ENCODE measurements around the gene STK10. TPM values are rescaled to one million over a fixed set of nuclear protein-coding genes. Genes with fewer than 3 reads are reported as not detected.

Gene STK10
- total and polyA plus RNA-seq, 2 of the 8 experiments (the other 6 are each of a cell fraction or from before 2014, with no cell fraction given): 10.5 to 21.4 TPM

DNA sequence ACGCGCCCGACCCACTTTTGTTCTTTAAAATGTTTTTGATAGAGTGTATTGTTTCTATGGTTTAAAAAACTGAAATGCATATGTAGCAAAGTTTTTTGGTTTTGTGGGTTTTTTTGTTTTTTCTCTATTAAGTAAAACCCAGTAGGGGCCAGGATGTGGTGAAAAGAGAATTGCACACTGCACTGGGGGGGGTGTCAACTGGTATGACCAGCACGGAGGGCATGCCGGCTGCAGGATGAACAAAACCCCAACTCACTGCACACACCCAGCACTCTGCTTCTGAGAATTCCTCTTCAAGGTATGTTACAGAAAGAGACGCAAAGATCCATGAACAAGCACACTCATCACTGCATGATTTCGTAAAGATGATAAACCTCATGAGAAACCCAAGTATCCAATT lies 75.0 kb downstream of the STK10 start:
- Histone ChIP-seq H3K4me3 (ENCODE audit: extremely low read depth in 1 of 4, insufficient read depth in 2 of 4, low read depth in 3 of 4, low read length in 4 of 4) (no peak overlapping the region), H3K27ac (ENCODE audit: low read depth, low read length) (no peak overlapping the region), H2AFZ (ENCODE audit: low read length) (no peak overlapping the region), H2BK20ac (ENCODE audit: low read length) (no peak overlapping the region), H3K18ac (ENCODE audit: extremely low read depth, low read length) (no peak overlapping the region), H3K9ac (replicated peaks in 1 of 4; ENCODE audit: extremely low read depth in 1 of 4, low read depth in 3 of 4, low read length in 3 of 4) (no peak overlapping the region), H3K9me3 (ENCODE audit: insufficient read depth in 2 of 2, low read depth in 1 of 2, low read length in 1 of 2) (no peaks in the 10 kb centered on the region), H2BK15ac (ENCODE audit: low read length) (no peak overlapping the region), H4K20me1 (replicated peaks in 1 of 2; ENCODE audit: control insufficient read depth in 1 of 2, insufficient read depth in 2 of 2, low read length in 2 of 2) (no peaks in the 10 kb centered on the region), H2AK5ac (ENCODE audit: low read depth, low read length) (no peak overlapping the region), H3K23ac (ENCODE audit: insufficient read length) (no peak overlapping the region), H2BK12ac (ENCODE audit: low read depth, low read length) (no peak overlapping the region), H3K4me1 (replicated peaks in 1 of 4; ENCODE audit: control insufficient read depth in 3 of 4, insufficient read depth in 4 of 4, low read length in 3 of 4) (peaks cover 0 to 8% (median 5%) of the 10 kb centered on the region in 4 experiments; a peak in 5 of 7 replicates), H3K79me2 (ENCODE audit: control insufficient read depth in 1 of 2, insufficient read depth in 2 of 2, low read length in 2 of 2) (no peaks in the 10 kb centered on the region), H2BK120ac (replicated peaks; ENCODE audit: low read depth, low read length) (no peak overlapping the region), H3K23me2 (ENCODE audit: low read depth, low read length) (no peaks in the 10 kb centered on the region), H4K91ac (replicated peaks; ENCODE audit: insufficient read length, low read length) (no peak overlapping the region), H3K4ac (replicated peaks; ENCODE audit: insufficient read length, low read depth, low read length) (no peak overlapping the region), H3K79me1 (ENCODE audit: low read depth, low read length) (no peaks in the 10 kb centered on the region; the same call in 1 of the 2 replicates), H4K5ac (ENCODE audit: insufficient read length, low read depth, low read length) (no peak overlapping the region), H3K14ac (ENCODE audit: insufficient read length) (no peak overlapping the region), H3K4me2 (ENCODE audit: insufficient read depth in 1 of 2, low read depth in 2 of 2, low read length in 2 of 2) (no peak overlapping the region), H3K56ac (replicated peaks; ENCODE audit: insufficient read length, low read depth, low read length) (no peak overlapping the region), H3K27me3 (replicated peaks in 1 of 4; ENCODE audit: control insufficient read depth in 3 of 4, extremely low read depth in 1 of 4, insufficient read depth in 3 of 4, low read length in 3 of 4) (no peaks in the 10 kb centered on the region; a peak in 1 of 7 replicates), H3K36me3 (ENCODE audit: control insufficient read depth in 2 of 4, insufficient read depth in 4 of 4, low read length in 3 of 4) (no peaks in the 10 kb centered on the region), H2BK5ac (ENCODE audit: low read depth, low read length) (no peak overlapping the region; the same call in 1 of the 2 replicates), H4K8ac (ENCODE audit: extremely low read depth, insufficient read depth, low read length) (no peak overlapping the region)
- ChIA-PET POLR2A (ENCODE audit: partially characterized antibody) (interaction anchor here (1.0 kb wide), 1 partner anchor 10 kb away, joined by 3 read pairs; no protein-coding TSS in a partner anchor), CTCF (ENCODE audit: partially characterized antibody) (interaction anchor here (0.6 kb wide), 1 partner anchor 687 kb away, joined by 3 read pairs; no protein-coding TSS in a partner anchor)
- WGBS, 2 experiments (ENCODE audit: extremely low coverage in 1 of 2, insufficient coverage in 1 of 2, insufficient read length in 1 of 2, insufficient replicate concordance in 2 of 2, low coverage in 1 of 2, low lambda C conversion rate in 2 of 2, missing lambda C conversion rate in 1 of 2): 93% methylated on average over 7 of the region's 7 CpGs; no CpG with 5 or more reads in 1 of the 2 experiments
- DNase-seq (ENCODE audit: low read depth in 1 of 2, low spot score in 2 of 2): no peak
- FAIRE-seq: no peak
- no peak for TF ChIP-seq MAFK (IDR thresholded peaks at IDR 0.05; ENCODE audit: low read depth, low read length)
- TF ChIP-seq CREB1 (IDR thresholded peaks at IDR 0.05): no peak
- TF ChIP-seq FOSL1 (IDR thresholded peaks at IDR 0.05; ENCODE audit: insufficient read depth, low read depth, low read length): no peak
- TF ChIP-seq HDAC2 (IDR thresholded peaks at IDR 0.05; ENCODE audit: borderline replicate concordance in 1 of 2, low read depth in 2 of 2, low read length in 2 of 2): no peak
- TF ChIP-seq BCL11A (IDR thresholded peaks at IDR 0.05; ENCODE audit: low read depth in 2 of 2, low read length in 2 of 2): no peak
- no peak for TF ChIP-seq TAF1 (IDR thresholded peaks at IDR 0.05; ENCODE audit: low read depth, low read length)
- TF ChIP-seq CTCF (IDR thresholded peaks at IDR 0.05; ENCODE audit: control extremely low read depth in 1 of 3, insufficient read depth in 1 of 3, low read depth in 1 of 3, low read length in 3 of 3): no peak
- TF ChIP-seq, protein P1, sequence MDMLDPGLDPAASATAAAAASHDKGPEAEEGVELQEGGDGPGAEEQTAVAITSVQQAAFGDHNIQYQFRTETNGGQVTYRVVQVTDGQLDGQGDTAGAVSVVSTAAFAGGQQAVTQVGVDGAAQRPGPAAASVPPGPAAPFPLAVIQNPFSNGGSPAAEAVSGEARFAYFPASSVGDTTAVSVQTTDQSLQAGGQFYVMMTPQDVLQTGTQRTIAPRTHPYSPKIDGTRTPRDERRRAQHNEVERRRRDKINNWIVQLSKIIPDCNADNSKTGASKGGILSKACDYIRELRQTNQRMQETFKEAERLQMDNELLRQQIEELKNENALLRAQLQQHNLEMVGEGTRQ (IDR thresholded peaks at IDR 0.05; ENCODE audit: low read length): no peak
- no peak for TF ChIP-seq KDM4A (IDR thresholded peaks at IDR 0.05; ENCODE audit: low read depth, low read length, severe bottlenecking)
- no peak for TF ChIP-seq YY1 (IDR thresholded peaks at IDR 0.05; ENCODE audit: low read depth, low read length)

Data from H1 (cell line).